K562 (cell line): Measurements from ENCODE around the gene ABHD16A. TPM values are rescaled to one million over a fixed set of nuclear protein-coding genes. Genes with fewer than 3 reads are reported as not detected.

ENCODE experiments used
- CHD1 ChIP-seq: fragments of 200-600 bp; sonication (generic); IDR thresholded peaks from one replicate; pipeline ENCODE4 v1.6.1; 2012; ENCODE audit warnings: mild to moderate bottlenecking, moderate library complexity, low read length, inconsistent platforms
- CTCF ChIP-seq, 3 experiments: IDR thresholded peaks in 2 of 3; conservative IDR thresholded peaks in 1 of 3; 2 replicates each; pipeline ENCODE4 v1.5.1; 2011 to 2012; ENCODE audit warnings: low read length in 3 of 3, mild to moderate bottlenecking in 3 of 3, control low read depth in 2 of 3, improper control_type of control experiment in 1 of 3, inconsistent platforms in 1 of 3, low read depth in 1 of 3, mixed read lengths in 1 of 3, moderate library complexity in 1 of 3; ENCODE audit not compliant: insufficient read depth in 2 of 3
- DACH1 ChIP-seq: fragments of 450-650 bp; IDR thresholded peaks from 2 replicates; pipeline ENCODE4 v1.6.1; 2018; ENCODE audit not compliant: partially characterized antibody
- HIVEP1 ChIP-seq: fragments of 250-450 bp; sonication (Bioruptor Pico); IDR thresholded peaks from 2 replicates; pipeline ENCODE4 v1.4.0; 2020; ENCODE audit warnings: mild to moderate bottlenecking
- HNRNPLL ChIP-seq: fragments of 200-400 bp; formaldehyde crosslinking; IDR thresholded peaks from 2 replicates; pipeline ENCODE4 v1.6.1; 2017; ENCODE audit warnings: low read length, low read depth, mild to moderate bottlenecking; ENCODE audit not compliant: poor library complexity, severe bottlenecking
- L3MBTL2 ChIP-seq: fragments of 450-650 bp; IDR thresholded peaks from 2 replicates; pipeline ENCODE4 v1.6.1; 2016; ENCODE audit warnings: mild to moderate bottlenecking, moderate library complexity
- NR0B1 ChIP-seq: fragments of 450-650 bp; IDR thresholded peaks from one replicate; pipeline ENCODE4 v1.6.1; 2018; ENCODE audit warnings: mild to moderate bottlenecking, moderate library complexity; ENCODE audit not compliant: partially characterized antibody
- SETDB1 ChIP-seq: IDR thresholded peaks from one replicate; pipeline ENCODE4 v1.6.1; 2012; ENCODE audit warnings: low read length, control low read depth, inconsistent platforms
- SIX5 ChIP-seq, 2 experiments: IDR thresholded peaks; 2 replicates each; pipeline ENCODE4 v1.6.1; 2011; ENCODE audit warnings: low read length in 2 of 2, borderline replicate concordance in 1 of 2, low read depth in 1 of 2, mild to moderate bottlenecking in 1 of 2, moderate library complexity in 1 of 2; ENCODE audit not compliant: insufficient read depth in 1 of 2
- SMAD4 ChIP-seq: fragments of 250-450 bp; sonication (Bioruptor Pico); conservative IDR thresholded peaks from 2 replicates; pipeline ENCODE4 v1.8.0; 2021; ENCODE audit warnings: inconsistent platforms, mild to moderate bottlenecking, moderate library complexity
- VEZF1 ChIP-seq: fragments of 200-800 bp; sonication (Bioruptor generic); IDR thresholded peaks from 2 replicates; pipeline ENCODE4 v1.6.1; 2017; ENCODE audit warnings: missing genetic modification characterization, missing compliant biosample characterization
- ZBTB34 ChIP-seq: fragments of 250-450 bp; sonication (Bioruptor Pico); IDR thresholded peaks from 2 replicates; pipeline ENCODE4 v1.8.0; 2021; ENCODE audit warnings: mild to moderate bottlenecking, moderate library complexity
- ZC3H11A ChIP-seq: IDR thresholded peaks from 2 replicates; pipeline ENCODE4 v1.6.1; 2012; ENCODE audit warnings: low read depth, low read length, improper control_type of control experiment
- ZFP91 ChIP-seq: sonication (generic); formaldehyde crosslinking; IDR thresholded peaks from 2 replicates; pipeline ENCODE4 v1.8.0; 2022; ENCODE audit warnings: mild to moderate bottlenecking, missing genetic modification reagents
- polyA plus RNA-seq, 8 experiments: library from polyadenylated mRNA; depleted of rRNA in 4 of 8; stranded (reverse) in 5 of 8; unstranded in 3 of 8; fragments of >200 nt; fragmentation: Nextera tagmentation in 2 of 8; fragmentation: Illumina TruSeq in 1 of 8; extraction: Ambion mirVana in 2 of 8; extraction: Trizol in 1 of 8; gene quantifications; 2 replicates each; pipeline versions ENCODE4 v1.2.1 to v1.2.3, GENCODE V29; 2011 to 2014; ENCODE audit warnings: inconsistent platforms in 1 of 8, missing spikeins in 1 of 8
- total RNA-seq, 7 experiments: library from RNA; depleted of rRNA in 6 of 7; stranded (reverse); fragments of >200 nt in 6 of 7; fragmentation: Illumina TruSeq in 2 of 7; extraction: Trizol in 2 of 7; gene quantifications; 2 replicates each; pipeline versions ENCODE4 v1.2.1 to v1.2.3, GENCODE V29; 2011 to 2021; ENCODE audit warnings: low replicate concordance in 1 of 7

Gene ABHD16A
- total and polyA plus RNA-seq, 9 of the 15 experiments (the other 6 are each of a cell fraction or from before 2014, with no cell fraction given) = 25.8 to 120 (median 81.6) TPM

- TF ChIP-seq ZBTB34 (CRISPR knock-in tag) = no peak
- no peak for TF ChIP-seq ZC3H11A
- peak; percentile 12 for TF ChIP-seq HNRNPLL
- no peak for TF ChIP-seq L3MBTL2
- TF ChIP-seq SETDB1 = no peak
- 0 out of 2 replicates have a peak, but pooled peaks have one; percentile 7 for TF ChIP-seq ZFP91 (CRISPR knock-in tag)
- TF ChIP-seq HIVEP1 (CRISPR knock-in tag) = peak; percentile 19; the same call in 1 of the 2 replicates
- TF ChIP-seq SMAD4 (CRISPR knock-in tag) = no peak
- no peak for TF ChIP-seq DACH1
- TF ChIP-seq NR0B1 = no peak
- no peak for TF ChIP-seq CTCF (IDR thresholded peaks at IDR 0.05 in 2 of 3, conservative IDR thresholded peaks at IDR 0.05 in 1 of 3; ENCODE audit: insufficient read depth in 2 of 3, low read depth in 1 of 3, low read length in 3 of 3)
- no peak for TF ChIP-seq SIX5 (IDR thresholded peaks at IDR 0.05; ENCODE audit: borderline replicate concordance in 1 of 2, insufficient read depth in 1 of 2, low read depth in 1 of 2, low read length in 2 of 2)
- no peak for TF ChIP-seq VEZF1 (CRISPR knock-in tag)
- TF ChIP-seq CHD1 = peak; percentile 20
- TF ChIP-seq, all 486 proteins: peak for 47
These were observed 31.2 kb upstream of the ABHD16A start (continued) for GRCh38 chr6:31734247-31734820.
